ENCODE measurements around the gene PPP1CB. TPM values are rescaled to one million over a fixed set of nuclear protein-coding genes. Genes with fewer than 3 reads are reported as not detected.
"Not testable (repeated sequence)": the region's sequence is repeated elsewhere in the genome, so short reads cannot be mapped to it uniquely, and the experiment has no call there.

PPP1CB gene
- total and polyA plus RNA-seq, 8 donors: 33.2 to 205 (median 88.1) TPM

DNA sequence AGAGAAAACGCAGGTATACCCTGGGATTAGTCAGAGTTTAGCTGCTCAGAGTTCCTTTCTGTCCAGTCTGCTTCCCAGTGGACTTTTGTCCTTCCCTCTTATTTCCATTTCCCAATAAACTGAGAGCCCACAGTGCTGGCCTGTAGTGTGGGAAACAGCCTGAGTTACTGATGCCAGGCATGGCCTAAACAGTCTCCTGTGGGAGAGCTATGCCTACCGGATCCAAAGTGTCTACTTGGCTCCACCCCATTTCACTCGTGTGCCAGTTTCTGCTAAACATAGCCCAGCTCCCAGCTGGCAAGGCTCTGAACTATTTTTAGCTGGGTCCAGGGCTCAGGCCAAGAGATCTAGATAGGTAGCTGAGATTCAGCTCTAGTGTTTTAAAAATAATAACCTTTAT lies 15.6 kb upstream of the PPP1CB start:
- Histone ChIP-seq H3K9me3 (no peaks in the 10 kb centered on the region), H3K27me3 (no peaks in the 10 kb centered on the region), H3K36me3 (no peaks in the 10 kb centered on the region), H3K4me1 (peaks cover 7 to 12% (median 9%) of the 10 kb centered on the region in 3 donors), H3K4me3 (no peak overlapping the region), H3K27ac (peak overlapping the region; percentile 19 to 87 (median 53))
- intact Hi-C loops (cut with DNase I): no loop called here
- TF ChIP-seq, protein P1, sequence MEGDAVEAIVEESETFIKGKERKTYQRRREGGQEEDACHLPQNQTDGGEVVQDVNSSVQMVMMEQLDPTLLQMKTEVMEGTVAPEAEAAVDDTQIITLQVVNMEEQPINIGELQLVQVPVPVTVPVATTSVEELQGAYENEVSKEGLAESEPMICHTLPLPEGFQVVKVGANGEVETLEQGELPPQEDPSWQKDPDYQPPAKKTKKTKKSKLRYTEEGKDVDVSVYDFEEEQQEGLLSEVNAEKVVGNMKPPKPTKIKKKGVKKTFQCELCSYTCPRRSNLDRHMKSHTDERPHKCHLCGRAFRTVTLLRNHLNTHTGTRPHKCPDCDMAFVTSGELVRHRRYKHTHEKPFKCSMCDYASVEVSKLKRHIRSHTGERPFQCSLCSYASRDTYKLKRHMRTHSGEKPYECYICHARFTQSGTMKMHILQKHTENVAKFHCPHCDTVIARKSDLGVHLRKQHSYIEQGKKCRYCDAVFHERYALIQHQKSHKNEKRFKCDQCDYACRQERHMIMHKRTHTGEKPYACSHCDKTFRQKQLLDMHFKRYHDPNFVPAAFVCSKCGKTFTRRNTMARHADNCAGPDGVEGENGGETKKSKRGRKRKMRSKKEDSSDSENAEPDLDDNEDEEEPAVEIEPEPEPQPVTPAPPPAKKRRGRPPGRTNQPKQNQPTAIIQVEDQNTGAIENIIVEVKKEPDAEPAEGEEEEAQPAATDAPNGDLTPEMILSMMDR (IDR thresholded peaks at IDR 0.05): no peak
- ATAC-seq (peak; percentile 99 to 100 (median 100)), DNase-seq (peak; percentile 69 to 93 (median 88)), FAIRE-seq (peak; percentile 86)
- 9 to 13% methylated on average over 3 of the region's 3 CpGs for WGBS, 2 donors

DNA sequence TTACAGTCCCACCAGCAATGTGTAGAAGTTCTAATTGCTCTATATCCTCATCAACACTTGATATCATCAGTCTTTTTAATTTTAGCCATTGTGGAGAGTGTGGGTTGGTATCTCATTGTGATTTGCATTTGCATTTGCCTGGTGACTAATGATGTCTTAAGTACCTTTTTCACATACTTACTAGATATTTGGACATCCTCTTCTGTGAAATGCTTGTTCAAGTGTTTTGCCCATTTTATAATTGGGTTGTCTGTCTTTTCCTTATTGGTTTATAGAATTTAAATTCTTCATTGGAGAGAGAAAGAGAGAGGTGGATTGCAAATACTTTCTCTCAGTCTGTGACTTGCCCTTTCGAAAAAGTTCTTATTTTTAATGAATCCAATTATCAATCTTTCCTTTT lies 14.0 kb upstream of the PPP1CB start:
- TF ChIP-seq, protein P1 (IDR thresholded peaks at IDR 0.05): no peak
- H3K27me3 ChIP-seq: no peaks in the 10 kb centered on the region
- DNase-seq: no peak
- H3K4me1 ChIP-seq: peaks cover 7 to 12% (median 9%) of the 10 kb centered on the region in 3 donors
- no peak for ATAC-seq
- H3K36me3 ChIP-seq: no peaks in the 10 kb centered on the region
- no peaks in the 10 kb centered on the region for H3K9me3 ChIP-seq
- 97 to 100% methylated on average over 1 of the region's 1 CpG for WGBS, 2 donors
- H3K27ac ChIP-seq: no peak overlapping the region
- FAIRE-seq: no peak
- H3K4me3 ChIP-seq: no peak overlapping the region
- intact Hi-C loops (cut with DNase I): no loop called here

DNA sequence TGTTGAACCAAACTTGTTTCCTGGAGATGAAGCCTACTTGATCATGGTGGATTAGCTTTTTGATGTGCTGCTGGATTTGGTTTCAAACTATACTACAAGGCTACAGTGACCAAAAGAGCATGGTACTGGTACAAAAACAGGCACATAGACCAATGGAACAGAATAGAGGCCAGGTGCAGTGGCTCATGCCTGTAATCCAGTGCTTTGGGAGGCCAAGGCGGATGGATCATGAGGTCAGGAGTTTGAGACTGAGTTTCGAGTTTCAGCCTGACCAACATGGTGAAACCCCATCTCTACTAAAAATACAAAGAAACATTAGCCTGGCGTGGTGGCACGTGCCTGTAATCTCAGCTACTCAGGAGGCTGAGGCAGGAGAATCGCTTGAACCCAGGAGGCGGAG lies 9.0 kb upstream of the PPP1CB start:
- not testable (repeated sequence) for H3K36me3 ChIP-seq, H3K4me1 ChIP-seq, ATAC-seq, H3K4me3 ChIP-seq, FAIRE-seq, H3K27ac ChIP-seq, H3K27me3 ChIP-seq, H3K9me3 ChIP-seq, DNase-seq
- WGBS, 2 donors: 94 to 98% methylated on average over 6 of the region's 6 CpGs
- intact Hi-C loops (cut with DNase I): loop anchor here in 1 of 3 donors (10.0 kb wide), 1 partner anchor 118 kb away; no protein-coding TSS in a partner anchor

DNA sequence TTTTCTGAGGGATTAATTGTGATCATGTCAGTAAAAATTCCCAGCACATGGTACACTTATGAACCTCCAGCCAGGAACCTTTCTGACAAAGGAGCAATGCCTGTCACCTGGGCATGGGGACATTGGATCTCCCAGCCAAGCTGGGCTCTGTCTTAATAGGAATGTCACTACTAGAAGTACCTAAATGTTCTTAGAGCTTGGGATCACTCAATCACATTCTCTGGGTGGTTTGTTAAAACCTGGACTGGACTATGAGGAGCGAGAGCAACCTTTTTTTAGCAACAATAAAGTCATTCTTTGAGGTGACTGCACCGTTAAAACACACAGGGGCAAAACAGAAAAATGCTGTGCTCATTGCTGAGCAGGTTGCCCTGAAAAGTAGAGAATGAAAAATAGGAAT lies 6.4 kb upstream of the PPP1CB start:
- TF ChIP-seq, protein P1 (IDR thresholded peaks at IDR 0.05): no peak
- ATAC-seq (no peak), FAIRE-seq (no peak), DNase-seq (no peak)
- H3K9me3 ChIP-seq: no peaks in the 10 kb centered on the region
- peaks cover 0 to 2% (median 0%) of the 10 kb centered on the region in 3 donors for H3K4me1 ChIP-seq
- no peaks in the 10 kb centered on the region for H3K27me3 ChIP-seq
- no peak overlapping the region for H3K27ac ChIP-seq
- intact Hi-C loops (cut with DNase I): loop anchor here in 1 of 3 donors (10.0 kb wide), 1 partner anchor 120 kb away; no protein-coding TSS in a partner anchor
- no peak overlapping the region for H3K4me3 ChIP-seq
- WGBS, 2 donors: 68 to 75% methylated on average over 2 of the region's 2 CpGs
- H3K36me3 ChIP-seq: no peaks in the 10 kb centered on the region

DNA sequence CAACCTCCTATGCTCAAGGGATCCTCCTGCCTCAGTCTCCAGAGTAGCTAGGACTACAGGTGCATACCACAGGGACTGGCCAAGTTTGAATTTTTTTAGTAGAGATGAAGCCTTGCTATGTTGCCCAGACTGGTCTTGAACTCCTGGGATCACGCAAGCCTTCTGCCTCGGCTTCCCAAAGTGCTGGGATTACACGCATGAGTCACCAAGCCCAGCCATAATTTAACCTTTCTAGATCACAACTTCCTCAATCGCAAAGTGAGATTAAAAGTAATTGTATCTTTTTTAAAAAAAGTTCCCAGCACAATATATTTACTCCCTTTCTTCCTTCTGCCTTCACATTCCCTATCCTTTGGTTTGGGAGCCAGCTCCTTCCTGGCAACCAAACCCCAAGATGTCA lies 5.8 kb upstream of the PPP1CB start:
- intact Hi-C loops (cut with DNase I): loop anchor here in 1 of 3 donors (10.0 kb wide), 1 partner anchor 121 kb away; no protein-coding TSS in a partner anchor
- FAIRE-seq: no peak
- H3K4me1 ChIP-seq: peaks cover 0 to 5% (median 5%) of the 10 kb centered on the region in 3 donors
- H3K4me3 ChIP-seq: no peak overlapping the region
- ATAC-seq: no peak
- no peak overlapping the region for H3K27ac ChIP-seq
- H3K27me3 ChIP-seq: no peaks in the 10 kb centered on the region
- DNase-seq: no peak
- 92% methylated on average over 4 of the region's 4 CpGs for WGBS, 2 donors
- H3K9me3 ChIP-seq: no peaks in the 10 kb centered on the region
- TF ChIP-seq, protein P1 (IDR thresholded peaks at IDR 0.05): no peak
- no peaks in the 10 kb centered on the region for H3K36me3 ChIP-seq
